SK-N-SH treated with all-trans-retinoic acid at 6 μM for 48 hours (cell line): ENCODE results near the gene PRSS1.

ENCODE experiments used
- ATAC-seq: fragments of 200-7000 bp; cut with Tn5 transposase; 3 replicates; pipeline ENCODE4 v1.9.1; 2020; ENCODE audit warnings: mild to moderate bottlenecking, moderate library complexity
- BACH2 ChIP-seq: fragments of 250-450 bp; sonication (Bioruptor Pico); IDR thresholded peaks from 2 replicates; pipeline ENCODE4 v1.9.0; 2021; ENCODE audit warnings: mild to moderate bottlenecking, borderline replicate concordance
- CSDC2 ChIP-seq: fragments of 250-450 bp; sonication (Bioruptor Pico); IDR thresholded peaks from 2 replicates; pipeline ENCODE4 v1.5.0; 2020; ENCODE audit warnings: mild to moderate bottlenecking, moderate library complexity
- ESRRG ChIP-seq: fragments of 250-450 bp; sonication (Bioruptor Pico); IDR thresholded peaks from 2 replicates; pipeline ENCODE4 v1.6.1; 2021; ENCODE audit warnings: mild to moderate bottlenecking
- GLIS3 ChIP-seq: fragments of 250-450 bp; sonication (Bioruptor Pico); IDR thresholded peaks from 2 replicates; pipeline ENCODE4 v1.5.0; 2020; ENCODE audit warnings: mild to moderate bottlenecking, moderate library complexity
- ISL1 ChIP-seq: fragments of 250-450 bp; sonication (Bioruptor Pico); IDR thresholded peaks from 2 replicates; pipeline ENCODE4 v2.1.2; 2022; ENCODE audit warnings: mild to moderate bottlenecking, moderate library complexity
- OSR1 ChIP-seq: fragments of 250-450 bp; sonication (Bioruptor Pico); IDR thresholded peaks from 2 replicates; pipeline ENCODE4 v1.8.0; 2022; ENCODE audit warnings: moderate library complexity, mild to moderate bottlenecking, inconsistent platforms
- PPARA ChIP-seq: fragments of 250-450 bp; sonication (Bioruptor Pico); IDR thresholded peaks from 2 replicates; pipeline ENCODE4 v1.5.0; 2020; ENCODE audit warnings: mild to moderate bottlenecking, borderline replicate concordance
- RARB ChIP-seq: fragments of 250-450 bp; sonication (Bioruptor Pico); IDR thresholded peaks from 2 replicates; pipeline ENCODE4 v1.8.0; 2021; ENCODE audit warnings: mild to moderate bottlenecking, moderate library complexity
- SNAI2 ChIP-seq: fragments of 250-450 bp; sonication (Bioruptor Pico); IDR thresholded peaks from 2 replicates; pipeline ENCODE4 v1.5.0; 2020; ENCODE audit warnings: mild to moderate bottlenecking, moderate library complexity
- TCF4 ChIP-seq: fragments of 250-450 bp; sonication (Bioruptor Pico); IDR thresholded peaks from 2 replicates; pipeline ENCODE4 v1.8.0; 2021; ENCODE audit warnings: mild to moderate bottlenecking, moderate library complexity, borderline replicate concordance
- TOX ChIP-seq: fragments of 250-450 bp; sonication (Bioruptor Pico); IDR thresholded peaks from 2 replicates; pipeline ENCODE4 v1.8.0; 2021; ENCODE audit warnings: mild to moderate bottlenecking, moderate library complexity, borderline replicate concordance
- ZC3H10 ChIP-seq: fragments of 250-450 bp; sonication (Bioruptor Pico); IDR thresholded peaks from 2 replicates; pipeline ENCODE4 v1.5.1; 2021; ENCODE audit warnings: mild to moderate bottlenecking, moderate library complexity
- ZFP3 ChIP-seq: fragments of 250-450 bp; sonication (Bioruptor Pico); IDR thresholded peaks from 2 replicates; pipeline ENCODE4 v1.5.0; 2020; ENCODE audit warnings: mild to moderate bottlenecking, moderate library complexity
- ZFP30 ChIP-seq: fragments of 450-650 bp; formaldehyde crosslinking; IDR thresholded peaks from 2 replicates; pipeline ENCODE4 v1.5.0; 2022; ENCODE audit warnings: mild to moderate bottlenecking, moderate library complexity
- ZNF565 ChIP-seq: fragments of 450-650 bp; formaldehyde crosslinking; conservative IDR thresholded peaks from 2 replicates; pipeline ENCODE4 v1.5.0; 2020; ENCODE audit warnings: low read depth, mild to moderate bottlenecking, moderate library complexity
- ZNF70 ChIP-seq: fragments of 450-650 bp; formaldehyde crosslinking; IDR thresholded peaks from 2 replicates; pipeline ENCODE4 v1.5.0; 2020; ENCODE audit warnings: mild to moderate bottlenecking, moderate library complexity
- ZNF8 ChIP-seq: fragments of 450-650 bp; formaldehyde crosslinking; IDR thresholded peaks from 2 replicates; pipeline ENCODE4 v1.5.0; 2020; ENCODE audit warnings: mild to moderate bottlenecking, moderate library complexity
- TF ChIP-seq, protein P1 (sequence below): fragments of 250-450 bp; sonication (Bioruptor Pico); IDR thresholded peaks from 2 replicates; pipeline ENCODE4 v1.8.0; 2021; ENCODE audit warnings: low read depth, mild to moderate bottlenecking, moderate library complexity, borderline replicate concordance
- TF ChIP-seq, protein P2 (sequence below): fragments of 250-450 bp; sonication (Bioruptor Pico); IDR thresholded peaks from 2 replicates; pipeline ENCODE4 v1.5.1; 2021; ENCODE audit warnings: mild to moderate bottlenecking, moderate library complexity
- TF ChIP-seq, protein P3 (sequence below): fragments of 250-450 bp; sonication (Bioruptor Pico); IDR thresholded peaks from 2 replicates; pipeline ENCODE4 v1.5.1; 2020; ENCODE audit warnings: low read depth, mild to moderate bottlenecking, moderate library complexity
- TF ChIP-seq, protein P4 (sequence below): fragments of 250-450 bp; sonication (Bioruptor Pico); IDR thresholded peaks from 2 replicates; pipeline ENCODE4 v1.5.0; 2020; ENCODE audit warnings: mild to moderate bottlenecking, moderate library complexity

PRSS1 gene

DNA sequence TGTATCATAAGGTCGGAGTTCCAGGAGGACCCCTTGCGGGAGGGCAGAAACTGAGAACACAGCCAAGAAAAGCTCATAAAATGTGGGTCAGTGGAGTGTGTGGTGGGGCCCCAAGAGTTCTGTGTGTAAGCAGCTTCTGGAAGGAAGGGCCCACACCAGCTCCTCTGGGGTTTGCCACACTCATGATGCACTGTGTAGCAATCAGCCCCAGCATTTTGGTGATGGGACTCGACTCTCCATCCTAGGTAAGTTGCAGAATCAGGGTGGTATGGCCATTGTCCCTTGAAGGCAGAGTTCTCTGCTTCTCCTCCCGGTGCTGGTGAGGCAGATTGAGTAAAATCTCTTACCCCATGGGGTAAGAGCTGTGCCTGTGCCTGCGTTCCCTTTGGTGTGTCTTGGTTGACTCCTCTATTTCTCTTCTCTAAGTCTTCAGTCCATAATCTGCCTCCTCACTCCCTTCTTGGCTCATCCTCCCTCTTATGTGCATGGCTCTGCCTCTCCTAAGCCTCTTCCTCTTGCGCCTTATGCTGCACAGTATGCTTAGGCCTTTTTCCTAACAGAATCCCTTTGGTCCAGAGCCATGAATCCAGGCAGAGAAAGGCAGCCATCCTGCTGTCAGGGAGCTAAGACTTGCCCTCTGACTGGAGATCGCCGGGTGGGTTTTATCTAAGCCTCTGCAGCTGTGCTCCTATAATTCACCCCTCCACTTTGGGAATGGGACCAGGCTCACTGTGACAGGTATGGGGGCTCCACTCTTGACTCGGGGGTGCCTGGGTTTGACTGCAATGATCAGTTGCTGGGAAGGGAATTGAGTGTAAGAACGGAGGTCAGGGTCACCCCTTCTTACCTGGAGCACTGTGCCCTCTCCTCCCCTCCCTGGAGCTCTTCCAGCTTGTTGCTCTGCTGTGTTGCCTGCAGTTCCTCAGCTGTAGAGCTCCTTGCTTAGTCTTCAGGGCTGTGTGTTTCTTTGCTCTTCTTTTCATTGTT is 39.3 kb downstream of the PRSS1 start:
- TF ChIP-seq TCF4 (CRISPR knock-in tag), result no peak
- no peak for ATAC-seq

DNA sequence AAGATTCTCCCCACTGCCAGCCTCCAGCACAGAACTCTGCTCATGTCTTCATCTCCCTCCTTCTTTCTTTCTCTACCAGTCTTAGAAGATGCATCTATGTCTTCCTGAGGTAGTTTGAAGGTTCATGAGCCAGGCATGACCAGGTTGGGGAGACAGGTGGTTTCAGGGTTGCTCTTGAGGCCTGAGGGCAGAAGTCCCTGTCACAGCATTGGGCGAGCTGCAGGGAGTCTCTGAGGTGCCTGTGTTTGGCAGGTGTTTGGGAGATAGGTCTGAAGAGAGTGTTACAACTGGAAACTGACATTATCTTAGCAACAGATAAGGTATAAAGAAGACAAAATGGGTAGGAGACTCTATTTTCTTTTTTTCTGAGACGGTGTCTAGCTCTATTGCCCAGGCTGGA is 40.2 kb downstream of the PRSS1 start:
- TF ChIP-seq ISL1 (CRISPR knock-in tag) (no peak), GLIS3 (CRISPR knock-in tag) (no peak), ZNF8 (CRISPR knock-in tag) (no peak), RARB (CRISPR knock-in tag) (no peak), ZFP3 (CRISPR knock-in tag) (no peak), SNAI2 (no peak), BACH2 (CRISPR knock-in tag) (no peak), ZNF565 (CRISPR knock-in tag) (no peak), OSR1 (CRISPR knock-in tag) (no peak), ZC3H10 (CRISPR knock-in tag) (no peak), PPARA (CRISPR knock-in tag) (no peak), CSDC2 (CRISPR knock-in tag) (no peak), TOX (CRISPR knock-in tag) (no peak), ZNF70 (CRISPR knock-in tag) (no peak), ZFP30 (CRISPR knock-in tag) (no peak)
- TF ChIP-seq, protein P1, sequence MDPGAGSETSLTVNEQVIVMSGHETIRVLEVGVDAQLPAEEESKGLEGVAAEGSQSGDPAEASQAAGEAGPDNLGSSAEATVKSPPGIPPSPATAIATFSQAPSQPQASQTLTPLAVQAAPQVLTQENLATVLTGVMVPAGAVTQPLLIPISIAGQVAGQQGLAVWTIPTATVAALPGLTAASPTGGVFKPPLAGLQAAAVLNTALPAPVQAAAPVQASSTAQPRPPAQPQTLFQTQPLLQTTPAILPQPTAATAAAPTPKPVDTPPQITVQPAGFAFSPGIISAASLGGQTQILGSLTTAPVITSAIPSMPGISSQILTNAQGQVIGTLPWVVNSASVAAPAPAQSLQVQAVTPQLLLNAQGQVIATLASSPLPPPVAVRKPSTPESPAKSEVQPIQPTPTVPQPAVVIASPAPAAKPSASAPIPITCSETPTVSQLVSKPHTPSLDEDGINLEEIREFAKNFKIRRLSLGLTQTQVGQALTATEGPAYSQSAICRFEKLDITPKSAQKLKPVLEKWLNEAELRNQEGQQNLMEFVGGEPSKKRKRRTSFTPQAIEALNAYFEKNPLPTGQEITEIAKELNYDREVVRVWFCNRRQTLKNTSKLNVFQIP (CRISPR knock-in tag), result no peak
- TF ChIP-seq, protein P2, sequence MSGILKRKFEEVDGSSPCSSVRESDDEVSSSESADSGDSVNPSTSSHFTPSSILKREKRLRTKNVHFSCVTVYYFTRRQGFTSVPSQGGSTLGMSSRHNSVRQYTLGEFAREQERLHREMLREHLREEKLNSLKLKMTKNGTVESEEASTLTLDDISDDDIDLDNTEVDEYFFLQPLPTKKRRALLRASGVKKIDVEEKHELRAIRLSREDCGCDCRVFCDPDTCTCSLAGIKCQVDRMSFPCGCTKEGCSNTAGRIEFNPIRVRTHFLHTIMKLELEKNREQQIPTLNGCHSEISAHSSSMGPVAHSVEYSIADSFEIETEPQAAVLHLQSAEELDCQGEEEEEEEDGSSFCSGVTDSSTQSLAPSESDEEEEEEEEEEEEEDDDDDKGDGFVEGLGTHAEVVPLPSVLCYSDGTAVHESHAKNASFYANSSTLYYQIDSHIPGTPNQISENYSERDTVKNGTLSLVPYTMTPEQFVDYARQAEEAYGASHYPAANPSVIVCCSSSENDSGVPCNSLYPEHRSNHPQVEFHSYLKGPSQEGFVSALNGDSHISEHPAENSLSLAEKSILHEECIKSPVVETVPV, result no peak
- TF ChIP-seq, protein P3, sequence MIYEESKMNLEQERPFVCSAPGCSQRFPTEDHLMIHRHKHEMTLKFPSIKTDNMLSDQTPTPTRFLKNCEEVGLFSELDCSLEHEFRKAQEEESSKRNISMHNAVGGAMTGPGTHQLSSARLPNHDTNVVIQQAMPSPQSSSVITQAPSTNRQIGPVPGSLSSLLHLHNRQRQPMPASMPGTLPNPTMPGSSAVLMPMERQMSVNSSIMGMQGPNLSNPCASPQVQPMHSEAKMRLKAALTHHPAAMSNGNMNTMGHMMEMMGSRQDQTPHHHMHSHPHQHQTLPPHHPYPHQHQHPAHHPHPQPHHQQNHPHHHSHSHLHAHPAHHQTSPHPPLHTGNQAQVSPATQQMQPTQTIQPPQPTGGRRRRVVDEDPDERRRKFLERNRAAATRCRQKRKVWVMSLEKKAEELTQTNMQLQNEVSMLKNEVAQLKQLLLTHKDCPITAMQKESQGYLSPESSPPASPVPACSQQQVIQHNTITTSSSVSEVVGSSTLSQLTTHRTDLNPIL (CRISPR knock-in tag), result no peak
- no peak for ATAC-seq

DNA sequence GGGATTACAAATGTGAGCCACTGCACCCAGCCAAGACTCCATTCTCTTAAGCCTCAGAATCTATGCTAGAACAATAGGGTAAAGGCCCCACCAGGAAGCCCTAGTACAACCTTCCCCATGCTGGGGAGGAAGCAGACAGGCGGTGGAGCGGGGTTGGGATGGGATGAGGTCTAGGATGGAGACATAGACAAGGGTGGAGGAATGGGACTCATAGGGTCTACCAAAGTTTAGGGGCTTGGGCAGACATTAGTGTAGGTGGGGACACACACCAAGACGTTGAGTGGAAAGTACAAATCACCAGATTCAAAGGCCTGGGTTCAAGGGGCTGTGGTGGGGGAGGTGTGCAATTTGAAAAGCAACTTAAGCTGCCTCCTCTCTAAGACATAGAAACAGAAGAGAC is 40.8 kb downstream of the PRSS1 start:
- no peak for ATAC-seq
- no peak for TF ChIP-seq PPARA (CRISPR knock-in tag)
- no peak for TF ChIP-seq TOX (CRISPR knock-in tag)
- TF ChIP-seq BACH2 (CRISPR knock-in tag), result no peak
- TF ChIP-seq ZNF565 (CRISPR knock-in tag), result no peak
- no peak for TF ChIP-seq ZNF8 (CRISPR knock-in tag)
- TF ChIP-seq ZFP30 (CRISPR knock-in tag), result no peak
- no peak for TF ChIP-seq RARB (CRISPR knock-in tag)
- no peak for TF ChIP-seq ESRRG (CRISPR knock-in tag)
- TF ChIP-seq, protein P2, result no peak
- TF ChIP-seq OSR1 (CRISPR knock-in tag), result no peak
- TF ChIP-seq ZNF70 (CRISPR knock-in tag), result no peak
- TF ChIP-seq, all 23 proteins: peak for 0

DNA sequence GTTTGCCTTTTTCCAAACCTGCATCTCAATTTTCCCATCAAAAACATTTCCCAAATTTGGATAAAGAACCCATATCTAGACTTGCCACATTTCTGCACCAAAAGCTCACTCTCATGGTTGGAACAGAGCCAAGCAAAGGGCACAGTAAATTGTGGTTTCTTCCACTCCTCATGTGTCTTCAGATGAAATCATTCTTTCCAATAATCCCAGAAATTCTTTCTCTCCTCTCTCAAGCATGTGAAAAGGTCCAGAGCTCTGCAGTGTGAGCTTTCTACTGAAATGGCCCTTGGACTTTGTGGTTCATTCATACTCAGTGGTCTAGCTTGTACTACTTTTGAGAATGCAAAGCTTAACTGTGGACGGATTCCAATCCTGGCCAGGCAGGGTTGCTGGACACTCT is 41.3 kb downstream of the PRSS1 start:
- no peak for ATAC-seq
- TF ChIP-seq, protein P4, sequence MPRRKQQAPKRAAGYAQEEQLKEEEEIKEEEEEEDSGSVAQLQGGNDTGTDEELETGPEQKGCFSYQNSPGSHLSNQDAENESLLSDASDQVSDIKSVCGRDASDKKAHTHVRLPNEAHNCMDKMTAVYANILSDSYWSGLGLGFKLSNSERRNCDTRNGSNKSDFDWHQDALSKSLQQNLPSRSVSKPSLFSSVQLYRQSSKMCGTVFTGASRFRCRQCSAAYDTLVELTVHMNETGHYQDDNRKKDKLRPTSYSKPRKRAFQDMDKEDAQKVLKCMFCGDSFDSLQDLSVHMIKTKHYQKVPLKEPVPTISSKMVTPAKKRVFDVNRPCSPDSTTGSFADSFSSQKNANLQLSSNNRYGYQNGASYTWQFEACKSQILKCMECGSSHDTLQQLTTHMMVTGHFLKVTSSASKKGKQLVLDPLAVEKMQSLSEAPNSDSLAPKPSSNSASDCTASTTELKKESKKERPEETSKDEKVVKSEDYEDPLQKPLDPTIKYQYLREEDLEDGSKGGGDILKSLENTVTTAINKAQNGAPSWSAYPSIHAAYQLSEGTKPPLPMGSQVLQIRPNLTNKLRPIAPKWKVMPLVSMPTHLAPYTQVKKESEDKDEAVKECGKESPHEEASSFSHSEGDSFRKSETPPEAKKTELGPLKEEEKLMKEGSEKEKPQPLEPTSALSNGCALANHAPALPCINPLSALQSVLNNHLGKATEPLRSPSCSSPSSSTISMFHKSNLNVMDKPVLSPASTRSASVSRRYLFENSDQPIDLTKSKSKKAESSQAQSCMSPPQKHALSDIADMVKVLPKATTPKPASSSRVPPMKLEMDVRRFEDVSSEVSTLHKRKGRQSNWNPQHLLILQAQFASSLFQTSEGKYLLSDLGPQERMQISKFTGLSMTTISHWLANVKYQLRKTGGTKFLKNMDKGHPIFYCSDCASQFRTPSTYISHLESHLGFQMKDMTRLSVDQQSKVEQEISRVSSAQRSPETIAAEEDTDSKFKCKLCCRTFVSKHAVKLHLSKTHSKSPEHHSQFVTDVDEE (CRISPR knock-in tag), result no peak
- TF ChIP-seq ZNF565 (CRISPR knock-in tag) (no peak), ZNF70 (CRISPR knock-in tag) (no peak), ESRRG (CRISPR knock-in tag) (no peak), TOX (CRISPR knock-in tag) (no peak), ZFP3 (CRISPR knock-in tag) (no peak), GLIS3 (CRISPR knock-in tag) (no peak), ZC3H10 (CRISPR knock-in tag) (no peak), ISL1 (CRISPR knock-in tag) (no peak), RARB (CRISPR knock-in tag) (no peak), SNAI2 (no peak), TCF4 (CRISPR knock-in tag) (no peak), CSDC2 (CRISPR knock-in tag) (no peak), ZFP30 (CRISPR knock-in tag) (no peak), PPARA (CRISPR knock-in tag) (no peak), BACH2 (CRISPR knock-in tag) (no peak), OSR1 (CRISPR knock-in tag) (no peak), ZNF8 (CRISPR knock-in tag) (no peak)
- TF ChIP-seq, protein P3 (CRISPR knock-in tag), result no peak
